ENCODE data around the gene HABP4. TPM values are rescaled to one million over a fixed set of nuclear protein-coding genes. Genes with fewer than 3 reads are reported as not detected.

The HABP4 gene
- total and polyA plus RNA-seq, 10 of the 15 experiments (the other 5 are each of a cell fraction or from before 2014, with no cell fraction given), result 1.6 to 15.4 (median 11.6) TPM

GRCh38 chr9:96478829-96479371, 28.9 kb downstream of the HABP4 start (continued):
- TF ChIP-seq CEBPB (IDR thresholded peaks at IDR 0.05; ENCODE audit: borderline replicate concordance in 1 of 2, low read depth in 2 of 2, low read length in 2 of 2), result no peak
- no peak for TF ChIP-seq NR2C2 (IDR thresholded peaks at IDR 0.05; ENCODE audit: borderline replicate concordance, control insufficient read depth, insufficient read length, low read depth)
- no peak; the same call in 1 of the 2 replicates for TF ChIP-seq FOXM1 (IDR thresholded peaks at IDR 0.05; ENCODE audit: low read depth, low read length)
- TF ChIP-seq CEBPZ (IDR thresholded peaks at IDR 0.05; ENCODE audit: low read depth, low read length), result no peak
- TF ChIP-seq ZBED1 (IDR thresholded peaks at IDR 0.05; ENCODE audit: borderline replicate concordance), result peak; percentile 60; the same call in 1 of the 2 replicates
- no peak for TF ChIP-seq TCF7 (IDR thresholded peaks at IDR 0.05; ENCODE audit: borderline replicate concordance)
- TF ChIP-seq TCF3 (IDR thresholded peaks at IDR 0.05; ENCODE audit: borderline replicate concordance, insufficient read depth, low read depth, low read length), result no peak
- TF ChIP-seq HSF1 (IDR thresholded peaks at IDR 0.05; ENCODE audit: low read depth, low read length), result no peak
- TF ChIP-seq USF1 (IDR thresholded peaks at IDR 0.05; ENCODE audit: borderline replicate concordance, extremely low read length, insufficient read depth, low read depth, low read length), result no peak
- no peak for TF ChIP-seq CHD4 (IDR thresholded peaks at IDR 0.05)
- TF ChIP-seq USF2 (IDR thresholded peaks at IDR 0.05; ENCODE audit: borderline replicate concordance, low read depth, low read length), result no peak
- no peak for TF ChIP-seq CBX5 (IDR thresholded peaks at IDR 0.05; ENCODE audit: low read depth)
- no peak for TF ChIP-seq BACH1 (IDR thresholded peaks at IDR 0.05; ENCODE audit: borderline replicate concordance)
- TF ChIP-seq SPI1 (IDR thresholded peaks at IDR 0.05; ENCODE audit: borderline replicate concordance, insufficient read depth, low read depth, low read length), result no peak
- no peak for TF ChIP-seq IRF3 (IDR thresholded peaks at IDR 0.05)
- no peak for TF ChIP-seq REST (IDR thresholded peaks at IDR 0.05; ENCODE audit: low read depth, low read length)
- no peak for TF ChIP-seq NFYA (IDR thresholded peaks at IDR 0.05; ENCODE audit: borderline replicate concordance, low read depth, low read length)
- peak; percentile 27; the same call in 1 of the 2 replicates for TF ChIP-seq SREBF1 (IDR thresholded peaks at IDR 0.05; ENCODE audit: low read length)

Measured in GM12878 (cell line).